GM23248 (cell line): ENCODE data around the gene SH3GL3.

Experiments
- EZH2 ChIP-seq: fragments of 200-600 bp; sonication (generic); IDR thresholded peaks from 2 replicates; pipeline ENCODE4 v1.6.1; 2018; ENCODE audit warnings: antibody characterized with exemption, mild to moderate bottlenecking; ENCODE audit not compliant: insufficient read depth, poor library complexity, severe bottlenecking
- EZH2phosphoT487 ChIP-seq: fragments of 200-600 bp; sonication (generic); IDR thresholded peaks from 2 replicates; pipeline ENCODE4 v1.6.1; 2018; ENCODE audit warnings: antibody characterized with exemption, moderate library complexity, mild to moderate bottlenecking, low read depth; ENCODE audit not compliant: insufficient read depth

GRCh38 chr15:83483612-83484011 lies 36.5 kb downstream of the SH3GL3 start:
- TF ChIP-seq EZH2phosphoT487 (no peak), EZH2 (no peak)
